GM23338 (cell line): ENCODE results near the gene INTS3.

Experiments used
- CREB1 ChIP-seq: fragments of 250-450 bp; sonication (Bioruptor Pico); IDR thresholded peaks from 2 replicates; pipeline ENCODE4 v1.5.0; 2020; ENCODE audit warnings: low read depth, mild to moderate bottlenecking, moderate library complexity
- CTCF ChIP-seq, 2 experiments: fragments of 200-600 bp in 1 of 2; sonication (generic) in 1 of 2; conservative IDR thresholded peaks; 2 replicates each; pipeline versions ENCODE4 v1.5.1 to v1.6.1; 2016 to 2017; ENCODE audit warnings: antibody characterized with exemption in 2 of 2, low read depth in 2 of 2, mild to moderate bottlenecking in 2 of 2, moderate library complexity in 1 of 2
- ETS1 ChIP-seq: IDR thresholded peaks from 2 replicates; pipeline ENCODE4 v1.6.1; 2016; ENCODE audit warnings: antibody characterized with exemption
- EZH2 ChIP-seq: fragments of 200-600 bp; sonication (generic); IDR thresholded peaks from one replicate; pipeline ENCODE4 v1.8.0; 2017; ENCODE audit warnings: antibody characterized with exemption, mild to moderate bottlenecking, low read depth; ENCODE audit not compliant: unreplicated experiment
- EZH2phosphoT487 ChIP-seq: fragments of 200-600 bp; sonication (generic); IDR thresholded peaks from one replicate; pipeline ENCODE4 v1.8.1; 2018; ENCODE audit warnings: antibody characterized with exemption; ENCODE audit not compliant: unreplicated experiment
- JUNB ChIP-seq: IDR thresholded peaks from one replicate; pipeline ENCODE4 v1.6.1; 2016; ENCODE audit warnings: antibody characterized with exemption; ENCODE audit not compliant: unreplicated experiment
- NANOG ChIP-seq: IDR thresholded peaks from 2 replicates; pipeline ENCODE4 v1.6.1; 2016; ENCODE audit warnings: antibody characterized with exemption, borderline replicate concordance
- POLR2AphosphoS5 ChIP-seq: IDR thresholded peaks from 2 replicates; pipeline ENCODE4 v1.6.1; 2016; ENCODE audit warnings: antibody characterized with exemption, low read depth
- REST ChIP-seq: IDR thresholded peaks from one replicate; pipeline ENCODE4 v1.6.1; 2018; ENCODE audit warnings: antibody characterized with exemption; ENCODE audit not compliant: unreplicated experiment
- STAT1 ChIP-seq: IDR thresholded peaks from one replicate; pipeline ENCODE4 v1.6.1; 2016; ENCODE audit warnings: antibody characterized with exemption; ENCODE audit not compliant: unreplicated experiment
- ZNF114 ChIP-seq: fragments of 250-450 bp; sonication (Bioruptor Pico); IDR thresholded peaks from 2 replicates; pipeline ENCODE4 v1.5.0; 2020; ENCODE audit warnings: mild to moderate bottlenecking, moderate library complexity
- ZNF331 ChIP-seq: fragments of 250-450 bp; sonication (Bioruptor Pico); IDR thresholded peaks from 2 replicates; pipeline ENCODE4 v1.5.0; 2020; ENCODE audit warnings: low read depth, mild to moderate bottlenecking, moderate library complexity
- ZNF462 ChIP-seq: fragments of 250-450 bp; sonication (Bioruptor Pico); IDR thresholded peaks from 2 replicates; pipeline ENCODE4 v1.5.0; 2020; ENCODE audit warnings: mild to moderate bottlenecking, moderate library complexity

GRCh38 chr1:153770797-153771196 lies 42.9 kb downstream of the INTS3 start:
- no peak for TF ChIP-seq POLR2AphosphoS5
- TF ChIP-seq CTCF (conservative IDR thresholded peaks at IDR 0.05; ENCODE audit: low read depth in 2 of 2): no peak
- TF ChIP-seq EZH2: no peak
- TF ChIP-seq JUNB: no peak
- TF ChIP-seq REST: no peak
- no peak for TF ChIP-seq ETS1
- TF ChIP-seq CREB1 (CRISPR knock-in tag): no peak
- TF ChIP-seq NANOG: no peak
- no peak for TF ChIP-seq EZH2phosphoT487
- TF ChIP-seq ZNF462 (CRISPR knock-in tag): no peak
- no peak for TF ChIP-seq ZNF331
- TF ChIP-seq STAT1: no peak
- TF ChIP-seq ZNF114: no peak
